AG04449 (cell line): ENCODE results near the gene KRT82.

Experiments used
- CTCF ChIA-PET: fragments of 350-600 bp; formaldehyde crosslinking; extraction: SDS; loops from one replicate; lab custom pipeline; 2021; ENCODE audit warnings: antibody characterized with exemption; lab: Yijun Ruan, JAX
- POLR2A ChIA-PET: fragments of 400-600, 350-600 bp; formaldehyde crosslinking; extraction: SDS; loops from one replicate; lab custom pipeline; 2020; ENCODE audit warnings: antibody characterized with exemption, inconsistent platforms; lab: Yijun Ruan, JAX
- DNase-seq: peaks from one replicate; pipeline ENCODE4 v3.0.0-alpha.2; 2010; ENCODE audit warnings: low read depth, low spot score
- H3K4me3 ChIP-seq: 2 replicates; pipeline ENCODE4 v1.5.1; 2011; ENCODE audit warnings: low read depth, mild to moderate bottlenecking, control low read depth, low read length
- TF ChIP-seq, protein P1 (sequence below): IDR thresholded peaks from one replicate; pipeline ENCODE4 v1.5.1; 2011; ENCODE audit warnings: mild to moderate bottlenecking, moderate library complexity, low read length, control low read depth, inconsistent platforms; ENCODE audit not compliant: insufficient read depth; ENCODE audit errors: missing control alignments

The KRT82 gene

DNA sequence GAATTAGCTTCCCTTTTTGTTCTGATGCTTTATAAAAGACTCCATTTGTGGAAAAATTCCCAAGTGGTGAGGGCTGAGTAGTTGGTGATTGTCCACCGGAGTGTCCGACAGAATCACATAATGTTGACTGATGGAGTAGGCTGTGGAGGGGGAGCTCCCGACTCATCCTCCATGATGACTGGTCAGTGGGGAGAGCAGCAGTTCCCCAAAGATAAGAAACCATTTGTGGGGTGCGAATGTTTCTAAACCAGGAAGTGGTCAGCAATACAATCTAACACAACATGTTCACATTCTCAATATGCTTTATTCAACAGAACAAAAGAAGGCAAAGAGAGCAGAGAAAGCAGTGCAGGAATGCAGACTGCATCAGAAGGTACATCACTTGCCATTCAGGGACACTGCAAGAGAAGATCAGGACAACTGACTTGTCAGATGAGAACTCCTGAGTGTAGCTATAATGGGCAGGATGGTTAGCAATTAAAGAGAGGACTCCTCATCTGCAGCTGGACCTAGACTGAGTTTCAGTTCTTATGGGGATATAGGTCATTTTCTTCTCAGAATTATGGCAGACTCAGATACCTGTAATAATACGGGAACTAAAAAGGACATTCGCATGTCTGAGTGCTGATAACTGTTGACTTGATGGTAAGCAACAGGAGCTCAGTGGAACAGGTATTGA is 40.4 kb upstream of the KRT82 start:
- ChIA-PET POLR2A (no interaction called here), CTCF (interaction anchor here (0.7 kb wide), 1 partner anchor 9 kb away, joined by 3 read pairs; no protein-coding TSS in a partner anchor)
- DNase-seq = no peak
- no peak overlapping the region for H3K4me3 ChIP-seq
- TF ChIP-seq, protein P1, sequence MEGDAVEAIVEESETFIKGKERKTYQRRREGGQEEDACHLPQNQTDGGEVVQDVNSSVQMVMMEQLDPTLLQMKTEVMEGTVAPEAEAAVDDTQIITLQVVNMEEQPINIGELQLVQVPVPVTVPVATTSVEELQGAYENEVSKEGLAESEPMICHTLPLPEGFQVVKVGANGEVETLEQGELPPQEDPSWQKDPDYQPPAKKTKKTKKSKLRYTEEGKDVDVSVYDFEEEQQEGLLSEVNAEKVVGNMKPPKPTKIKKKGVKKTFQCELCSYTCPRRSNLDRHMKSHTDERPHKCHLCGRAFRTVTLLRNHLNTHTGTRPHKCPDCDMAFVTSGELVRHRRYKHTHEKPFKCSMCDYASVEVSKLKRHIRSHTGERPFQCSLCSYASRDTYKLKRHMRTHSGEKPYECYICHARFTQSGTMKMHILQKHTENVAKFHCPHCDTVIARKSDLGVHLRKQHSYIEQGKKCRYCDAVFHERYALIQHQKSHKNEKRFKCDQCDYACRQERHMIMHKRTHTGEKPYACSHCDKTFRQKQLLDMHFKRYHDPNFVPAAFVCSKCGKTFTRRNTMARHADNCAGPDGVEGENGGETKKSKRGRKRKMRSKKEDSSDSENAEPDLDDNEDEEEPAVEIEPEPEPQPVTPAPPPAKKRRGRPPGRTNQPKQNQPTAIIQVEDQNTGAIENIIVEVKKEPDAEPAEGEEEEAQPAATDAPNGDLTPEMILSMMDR = no peak

DNA sequence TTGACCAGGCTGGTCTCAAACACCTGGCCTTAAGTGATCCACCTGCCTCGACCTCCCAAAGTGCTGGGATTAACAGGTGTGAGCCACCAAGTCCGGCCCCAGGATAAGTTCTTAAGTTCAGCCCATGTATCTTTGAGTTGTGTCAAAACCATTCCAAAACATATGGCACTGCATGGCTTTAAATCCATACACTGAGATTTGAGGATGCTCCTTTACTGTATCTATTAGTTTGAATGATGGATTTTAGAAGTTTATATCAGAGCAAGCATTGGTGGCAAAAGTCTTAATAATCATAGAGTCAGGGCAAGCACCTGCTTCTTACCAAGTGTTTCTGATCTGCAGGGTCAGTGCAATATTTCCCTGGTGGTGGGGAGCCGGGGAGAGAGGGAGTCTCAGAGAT is 39.7 kb upstream of the KRT82 start:
- TF ChIP-seq, protein P1 = no peak
- no peak for DNase-seq
- no peak overlapping the region for H3K4me3 ChIP-seq
- POLR2A ChIA-PET = no interaction called here
- CTCF ChIA-PET = interaction anchor here (0.7 kb wide), 1 partner anchor 10 kb away, joined by 3 read pairs; no protein-coding TSS in a partner anchor

DNA sequence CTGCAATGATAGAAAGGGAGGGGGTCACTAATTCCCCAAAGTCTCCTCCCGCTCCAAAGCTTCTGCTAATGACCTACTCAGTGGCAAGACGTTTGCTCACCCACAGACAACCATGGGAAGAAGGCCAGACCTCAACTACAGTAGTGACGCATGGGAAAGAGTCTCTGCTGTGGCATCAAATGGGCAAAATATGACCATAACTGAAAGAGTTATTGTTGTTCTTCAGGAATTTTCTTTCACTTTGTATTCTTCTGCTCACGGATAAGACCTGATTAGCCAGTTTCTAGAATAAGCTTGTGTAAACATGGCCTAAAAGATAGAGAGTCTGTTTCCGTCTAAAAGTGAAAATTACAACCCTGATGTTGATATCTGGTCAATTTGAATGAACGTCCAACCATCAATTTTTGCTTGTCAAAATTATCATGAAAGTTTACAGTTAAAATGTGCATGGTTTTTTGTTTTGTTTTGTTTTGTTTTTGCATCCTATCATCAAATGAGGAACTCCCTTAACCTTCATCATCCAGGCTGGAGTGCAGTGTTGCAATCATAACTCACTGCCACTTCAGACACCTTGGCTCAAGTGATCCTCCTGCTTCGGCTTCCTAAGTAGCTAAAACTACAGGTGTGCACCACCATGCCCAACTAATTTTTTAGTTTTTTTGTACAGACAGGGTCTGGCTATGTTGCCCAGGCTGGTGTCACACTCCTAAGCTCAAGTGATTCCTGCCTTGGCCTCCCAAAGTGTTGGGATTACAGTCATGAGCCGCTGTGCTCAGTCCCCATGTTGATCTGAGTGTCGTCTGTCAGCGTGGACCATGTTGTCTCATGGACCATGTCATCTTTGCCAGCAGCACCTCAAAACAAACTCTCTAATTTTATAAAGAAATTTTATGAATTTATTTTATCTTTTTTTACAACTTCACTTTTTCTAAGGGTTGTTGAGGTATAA is 38.8 kb upstream of the KRT82 start:
- TF ChIP-seq, protein P1 = no peak
- ChIA-PET POLR2A (no interaction called here), CTCF (interaction anchor here (1.3 kb wide), 1 partner anchor 10 kb away, joined by 3 read pairs; no protein-coding TSS in a partner anchor)
- no peak overlapping the region for H3K4me3 ChIP-seq
- DNase-seq = no peak

DNA sequence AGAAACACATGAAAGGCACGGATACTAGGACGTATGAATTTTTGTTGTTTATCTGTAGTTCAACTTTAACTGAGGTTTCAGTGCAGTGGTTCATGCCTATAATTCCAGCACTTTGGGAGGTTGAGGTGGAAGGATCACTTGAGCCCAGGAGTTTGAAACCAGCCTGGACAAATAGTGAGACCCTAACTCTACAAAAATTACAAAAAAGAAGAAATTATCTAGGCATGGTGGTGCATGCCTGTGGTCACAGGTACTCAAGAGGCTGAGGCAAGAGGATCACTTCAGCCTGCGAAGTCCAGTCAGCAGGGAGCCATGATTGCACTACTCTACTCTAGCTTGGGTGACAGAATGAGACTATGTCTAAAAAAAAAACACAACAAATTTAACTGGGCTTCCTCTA is 37.8 kb upstream of the KRT82 start:
- TF ChIP-seq, protein P1 = no peak
- POLR2A ChIA-PET = no interaction called here
- DNase-seq = no peak
- CTCF ChIA-PET = no interaction called here
- H3K4me3 ChIP-seq = no peak overlapping the region

DNA sequence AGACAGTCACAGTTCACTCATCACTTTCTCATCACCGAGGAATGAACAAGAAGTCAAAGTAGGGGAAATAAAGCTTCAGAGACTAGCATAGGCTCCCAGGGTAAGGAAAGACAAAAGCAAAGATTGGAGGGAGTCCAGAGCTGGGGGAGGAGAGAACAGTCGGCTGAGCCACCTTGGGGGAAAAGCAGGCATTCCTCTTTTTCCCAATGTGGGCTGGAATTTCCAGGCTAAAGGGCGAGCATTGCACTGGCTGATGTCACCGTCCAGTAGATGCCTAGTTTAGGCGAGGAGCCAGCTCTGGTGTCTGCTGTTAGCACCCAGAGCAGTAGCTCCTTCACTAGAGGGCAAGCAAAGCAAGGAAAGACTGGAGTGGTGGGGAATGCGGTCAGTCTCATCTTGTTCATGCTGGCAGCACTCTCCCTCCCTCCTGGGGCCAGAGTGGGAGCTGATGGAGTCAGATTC is 36.5 kb upstream of the KRT82 start:
- POLR2A ChIA-PET = no interaction called here
- no peak overlapping the region for H3K4me3 ChIP-seq
- DNase-seq = peak; percentile 70
- CTCF ChIA-PET = interaction anchor here (0.7 to 1.1 kb wide), 5 partner anchors 11 to 428 kb away, joined by 3 to 4 read pairs (median 3); no protein-coding TSS in a partner anchor
- TF ChIP-seq, protein P1 = peak; percentile 30
